ENCODE measurements around the gene EXOSC7.

Gene EXOSC7

GRCh38 chr3:45001738-45002137, 25.7 kb downstream of the EXOSC7 start:
- no peak for TF ChIP-seq CTCF (IDR thresholded peaks at IDR 0.05; ENCODE audit: low read depth, low read length)
- H3K4me3 ChIP-seq (ENCODE audit: low read depth, low read length), result no peak overlapping the region

- TF ChIP-seq CTCF (IDR thresholded peaks at IDR 0.05; ENCODE audit: low read depth, low read length), result no peak
- H3K4me3 ChIP-seq (ENCODE audit: low read depth, low read length), result no peak overlapping the region
Observed at GRCh38 chr3:45002139-45002660, 26.2 kb downstream of the EXOSC7 start.

GRCh38 chr3:45002720-45003119, 26.7 kb downstream of the EXOSC7 start:
- TF ChIP-seq CTCF (IDR thresholded peaks at IDR 0.05; ENCODE audit: low read depth, low read length), result no peak
- no peak overlapping the region for H3K4me3 ChIP-seq (ENCODE audit: low read depth, low read length)

- no peak overlapping the region for H3K4me3 ChIP-seq (ENCODE audit: low read depth, low read length)
- TF ChIP-seq CTCF (IDR thresholded peaks at IDR 0.05; ENCODE audit: low read depth, low read length), result no peak
Observed at GRCh38 chr3:45003406-45003805, 27.4 kb downstream of the EXOSC7 start.

GRCh38 chr3:45003859-45004258, 27.8 kb downstream of the EXOSC7 start:
- TF ChIP-seq CTCF (IDR thresholded peaks at IDR 0.05; ENCODE audit: low read depth, low read length), result no peak
- H3K4me3 ChIP-seq (ENCODE audit: low read depth, low read length), result no peak overlapping the region

- no peak overlapping the region for H3K4me3 ChIP-seq (ENCODE audit: low read depth, low read length)
- no peak for TF ChIP-seq CTCF (IDR thresholded peaks at IDR 0.05; ENCODE audit: low read depth, low read length)
Observed at GRCh38 chr3:45007091-45007490, 31.0 kb downstream of the EXOSC7 start.

GRCh38 chr3:45008117-45008516, 32.1 kb downstream of the EXOSC7 start:
- H3K4me3 ChIP-seq (ENCODE audit: low read depth, low read length), result no peak overlapping the region
- no peak for TF ChIP-seq CTCF (IDR thresholded peaks at IDR 0.05; ENCODE audit: low read depth, low read length)

All from WI38 (cell line).